Chondrocyte (in vitro differentiated cells): ENCODE measurements around the gene APP. TPM values are rescaled to one million over a fixed set of nuclear protein-coding genes. Genes with fewer than 3 reads are reported as not detected.

Experiments used
- DNase-seq: peaks from one replicate; pipeline ENCODE4 v3.0.0; 2021; ENCODE audit warnings: mixed read lengths, low spot score
- H3K27ac Mint-ChIP-seq: one replicate; pipeline ENCODE4 v1.8.0; 2021; ENCODE audit warnings: mild to moderate bottlenecking, moderate library complexity, mixed read lengths; ENCODE audit not compliant: unreplicated experiment
- H3K27me3 Mint-ChIP-seq: 2 replicates; pipeline ENCODE4 v1.8.0; 2021; ENCODE audit warnings: low read depth, mixed read lengths
- H3K36me3 Mint-ChIP-seq: 2 replicates; pipeline ENCODE4 v1.8.0; 2021; ENCODE audit warnings: low read depth, mixed read lengths
- H3K4me1 Mint-ChIP-seq: 2 replicates; pipeline ENCODE4 v1.8.0; 2021; ENCODE audit warnings: low read depth, mild to moderate bottlenecking, mixed read lengths
- H3K4me3 Mint-ChIP-seq: one replicate; pipeline ENCODE4 v1.8.0; 2021; ENCODE audit warnings: mild to moderate bottlenecking, moderate library complexity, mixed read lengths; ENCODE audit not compliant: unreplicated experiment
- H3K9me3 Mint-ChIP-seq: 2 replicates; pipeline ENCODE4 v1.8.0; 2021; ENCODE audit warnings: low read depth, mixed read lengths
- CTCF ChIP-seq: fragments of 200-600 bp; sonication (generic); IDR thresholded peaks from 2 replicates; pipeline ENCODE4 v1.5.0; 2021; ENCODE audit warnings: antibody characterized with exemption, mild to moderate bottlenecking, moderate library complexity
- total RNA-seq: library from RNA; stranded (reverse); gene quantifications from 3 replicates; pipeline ENCODE4 v1.2.1, GENCODE V29; 2021

APP gene
- total RNA-seq, 1 donor from 2014 or later: 442 TPM

DNA sequence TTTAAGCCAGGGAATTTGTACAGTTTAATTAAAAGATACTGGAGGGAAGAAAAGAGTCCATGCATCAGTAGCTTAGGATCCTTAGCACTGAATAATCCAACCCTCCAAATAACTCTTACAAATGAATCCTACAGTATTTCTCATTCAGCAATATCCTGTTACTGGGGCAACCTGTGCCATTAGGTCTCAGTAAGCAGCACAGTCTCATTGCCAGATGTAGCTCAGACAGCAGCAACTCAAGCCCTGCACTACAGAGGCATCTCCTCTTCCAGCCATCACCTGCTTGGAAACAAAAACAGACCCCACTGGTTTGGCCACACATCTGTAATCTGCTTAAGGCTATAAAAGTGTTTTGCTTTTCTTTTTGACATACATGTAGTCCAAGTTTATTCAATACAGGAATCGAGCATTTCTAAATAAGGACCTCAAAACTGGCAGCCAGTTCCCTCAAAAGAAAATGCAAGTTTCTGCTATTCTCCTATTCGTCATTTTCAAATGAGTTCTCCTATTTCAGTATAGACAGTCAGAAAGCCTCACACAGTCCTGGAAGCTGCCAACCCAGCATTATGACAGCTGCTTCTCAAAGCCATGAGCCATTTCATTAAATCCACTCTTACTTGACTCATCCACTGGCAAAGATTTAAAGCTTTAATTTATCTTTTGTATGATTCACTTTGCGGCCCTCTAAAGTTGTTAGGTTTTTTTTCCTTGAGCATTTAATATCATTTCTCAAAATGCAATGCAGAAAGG, 129.0 kb downstream of the APP start:
- no peak for TF ChIP-seq CTCF
- no peaks in the 10 kb centered on the region for H3K27me3 Mint-ChIP-seq
- H3K9me3 Mint-ChIP-seq: no peaks in the 10 kb centered on the region
- H3K27ac Mint-ChIP-seq: peak overlapping the region; percentile 37
- peaks cover 14% of the 10 kb centered on the region for H3K4me1 Mint-ChIP-seq
- no peak overlapping the region for H3K4me3 Mint-ChIP-seq
- H3K36me3 Mint-ChIP-seq: peaks cover 14% of the 10 kb centered on the region
- DNase-seq: no peak

DNA sequence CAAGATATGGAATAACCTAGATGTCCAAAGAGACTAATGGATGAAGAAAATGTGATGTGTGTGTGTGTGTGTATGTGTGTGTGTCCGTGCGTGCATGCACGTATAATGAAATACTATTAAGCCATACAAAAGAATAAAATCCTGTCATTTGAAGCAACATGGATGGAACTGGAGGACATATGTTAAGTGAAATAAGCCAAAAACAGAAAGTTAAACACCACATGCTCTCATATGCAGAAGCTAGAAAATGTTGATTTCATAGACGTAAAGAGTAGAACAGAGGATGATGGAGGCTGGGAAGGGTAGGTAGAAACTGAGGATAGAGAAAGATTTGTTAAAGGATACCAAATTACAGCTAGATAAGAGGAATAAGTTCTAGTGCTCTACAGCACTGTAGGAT, 133.7 kb downstream of the APP start:
- Mint-ChIP-seq H3K27ac (no peak overlapping the region), H3K36me3 (peaks cover 5% of the 10 kb centered on the region), H3K4me3 (no peak overlapping the region), H3K9me3 (no peaks in the 10 kb centered on the region), H3K27me3 (no peaks in the 10 kb centered on the region), H3K4me1 (peaks cover 13% of the 10 kb centered on the region)
- TF ChIP-seq CTCF: no peak
- DNase-seq: no peak

- Mint-ChIP-seq H3K27ac (no peak overlapping the region), H3K27me3 (no peaks in the 10 kb centered on the region), H3K36me3 (peaks cover 12% of the 10 kb centered on the region), H3K4me3 (no peak overlapping the region), H3K9me3 (no peaks in the 10 kb centered on the region), H3K4me1 (peaks cover 3% of the 10 kb centered on the region)
- DNase-seq: no peak
- TF ChIP-seq CTCF: peak; percentile 52
Measured at GRCh38 chr21:26032263-26032662, 138.3 kb downstream of the APP start.

DNA sequence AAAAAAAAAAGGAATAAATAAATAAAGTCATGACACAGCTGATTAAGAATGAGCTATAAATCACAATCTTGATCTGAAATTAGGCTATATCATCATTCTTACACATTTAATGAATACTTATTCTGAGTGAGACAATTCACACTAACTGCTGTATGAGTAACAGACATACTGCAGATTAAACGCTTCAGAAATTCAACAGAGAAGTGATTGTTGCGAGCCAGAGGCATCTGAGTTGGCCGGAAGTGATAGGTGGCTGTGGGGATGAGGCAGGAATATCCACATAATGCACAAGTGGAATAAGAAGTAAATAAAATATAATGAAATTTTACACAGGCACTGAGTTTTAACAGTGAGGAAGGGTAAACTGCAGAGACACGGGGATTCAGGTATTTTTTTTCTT, 142.4 kb downstream of the APP start:
- H3K9me3 Mint-ChIP-seq: no peaks in the 10 kb centered on the region
- H3K4me3 Mint-ChIP-seq: no peak overlapping the region
- no peaks in the 10 kb centered on the region for H3K27me3 Mint-ChIP-seq
- TF ChIP-seq CTCF: no peak
- no peak overlapping the region for H3K27ac Mint-ChIP-seq
- DNase-seq: no peak
- H3K36me3 Mint-ChIP-seq: peaks cover 10% of the 10 kb centered on the region
- H3K4me1 Mint-ChIP-seq: no peaks in the 10 kb centered on the region

GRCh38 chr21:26027696-26028095, 142.9 kb downstream of the APP start:
- peaks cover 8% of the 10 kb centered on the region for H3K36me3 Mint-ChIP-seq
- H3K4me3 Mint-ChIP-seq: no peak overlapping the region
- no peak for TF ChIP-seq CTCF
- H3K9me3 Mint-ChIP-seq: no peaks in the 10 kb centered on the region
- no peak overlapping the region for H3K27ac Mint-ChIP-seq
- no peaks in the 10 kb centered on the region for H3K27me3 Mint-ChIP-seq
- H3K4me1 Mint-ChIP-seq: no peaks in the 10 kb centered on the region
- DNase-seq: no peak
